NCI-H446 treated with DMSO at 0.1 percent for 48 hours (cell line): ENCODE measurements around the gene GET4.

Source experiments
- DNase-seq: peaks from one replicate; lab custom pipeline; 2025; lab: John Stamatoyannopoulos, UW

Gene GET4, protein sequence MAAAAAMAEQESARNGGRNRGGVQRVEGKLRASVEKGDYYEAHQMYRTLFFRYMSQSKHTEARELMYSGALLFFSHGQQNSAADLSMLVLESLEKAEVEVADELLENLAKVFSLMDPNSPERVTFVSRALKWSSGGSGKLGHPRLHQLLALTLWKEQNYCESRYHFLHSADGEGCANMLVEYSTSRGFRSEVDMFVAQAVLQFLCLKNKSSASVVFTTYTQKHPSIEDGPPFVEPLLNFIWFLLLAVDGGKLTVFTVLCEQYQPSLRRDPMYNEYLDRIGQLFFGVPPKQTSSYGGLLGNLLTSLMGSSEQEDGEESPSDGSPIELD

DNA sequence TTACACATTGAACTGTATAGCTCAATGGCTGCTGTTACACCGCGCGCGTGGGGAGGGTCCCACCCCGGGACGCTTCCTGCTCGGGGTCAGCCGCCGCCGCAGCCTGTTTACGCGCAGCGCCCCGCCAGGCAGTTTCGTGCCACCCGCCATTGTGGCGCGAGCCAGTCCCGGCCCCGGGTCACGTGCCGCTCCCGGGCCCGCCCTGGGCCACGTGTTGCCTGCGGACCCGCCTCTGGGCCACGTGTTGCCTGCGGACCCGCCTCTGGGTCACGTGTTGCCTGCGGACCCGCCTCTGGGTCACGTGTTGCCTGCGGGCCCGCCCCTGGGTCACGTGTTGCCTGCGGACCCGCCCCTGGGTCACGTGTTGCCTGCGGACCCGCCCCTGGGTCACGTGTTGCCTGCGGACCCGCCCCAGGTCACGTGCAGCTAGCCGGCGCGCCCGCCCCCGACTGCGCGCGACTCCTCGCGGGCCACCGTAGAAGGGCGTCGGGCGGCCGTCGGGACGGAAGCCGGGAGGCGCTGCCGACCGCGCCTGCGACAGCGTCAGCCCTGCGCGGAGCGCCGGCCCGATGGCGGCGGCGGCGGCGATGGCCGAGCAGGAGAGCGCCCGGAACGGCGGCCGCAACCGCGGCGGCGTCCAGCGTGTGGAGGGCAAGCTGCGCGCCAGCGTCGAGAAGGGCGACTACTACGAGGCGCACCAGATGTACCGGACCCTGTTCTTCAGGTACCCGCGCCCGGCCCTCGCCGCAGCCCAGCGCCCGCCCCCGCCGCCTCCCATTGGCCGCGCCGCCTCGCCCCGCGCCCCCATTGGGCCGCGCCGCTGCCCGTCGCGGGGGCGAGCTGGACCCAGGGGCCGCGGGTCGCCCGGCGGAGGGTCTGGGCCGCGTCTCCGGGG is at the start of gene GET4:
Gene GET4 (plus strand): TSS at position 478 of the 895 bp plus-strand sequence. CDS start 92 bp downstream, at position 570.
- DNase-seq, result peak; percentile 93

DNA sequence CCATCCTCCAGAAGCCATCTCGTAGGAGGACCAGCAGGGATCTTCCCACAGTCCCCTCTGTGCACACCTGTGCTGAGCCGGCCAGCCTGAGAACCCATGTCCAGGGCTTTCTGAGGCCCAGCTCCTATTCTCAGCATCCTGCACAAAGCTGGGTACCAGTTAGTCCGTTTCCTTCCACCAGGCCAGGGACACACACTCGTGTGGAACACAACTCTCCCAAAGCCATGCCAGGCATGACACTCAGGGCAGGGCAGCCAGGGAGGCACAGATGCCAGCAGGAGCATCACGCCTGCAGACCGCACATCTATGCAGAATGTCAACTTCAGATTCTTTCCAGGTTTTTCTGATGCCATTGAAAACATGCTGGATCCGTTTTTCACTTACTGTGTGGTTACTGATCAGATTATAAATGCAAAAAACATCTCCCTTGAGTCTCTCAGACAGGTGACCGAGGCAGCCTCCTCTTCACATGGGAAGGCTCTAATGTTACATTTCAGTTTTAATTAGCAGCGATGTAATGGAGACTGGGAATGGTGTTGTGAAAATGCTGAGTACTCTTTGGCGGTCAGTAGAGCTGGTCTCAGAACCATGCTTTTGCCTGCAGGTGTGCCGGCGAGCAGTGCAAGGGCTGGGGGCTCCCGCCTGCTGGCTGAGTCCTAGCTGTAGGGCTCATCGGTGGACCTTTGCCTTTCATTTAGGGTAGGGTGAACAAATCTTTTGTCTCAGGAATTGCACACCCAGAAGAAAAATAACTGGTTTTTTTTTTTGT is 47.4 kb upstream of the GET4 start:
- DNase-seq, result no peak

- no peak for DNase-seq
These were observed 46.3 kb upstream of the GET4 start for GRCh38 chr7:830069-830468.

DNA sequence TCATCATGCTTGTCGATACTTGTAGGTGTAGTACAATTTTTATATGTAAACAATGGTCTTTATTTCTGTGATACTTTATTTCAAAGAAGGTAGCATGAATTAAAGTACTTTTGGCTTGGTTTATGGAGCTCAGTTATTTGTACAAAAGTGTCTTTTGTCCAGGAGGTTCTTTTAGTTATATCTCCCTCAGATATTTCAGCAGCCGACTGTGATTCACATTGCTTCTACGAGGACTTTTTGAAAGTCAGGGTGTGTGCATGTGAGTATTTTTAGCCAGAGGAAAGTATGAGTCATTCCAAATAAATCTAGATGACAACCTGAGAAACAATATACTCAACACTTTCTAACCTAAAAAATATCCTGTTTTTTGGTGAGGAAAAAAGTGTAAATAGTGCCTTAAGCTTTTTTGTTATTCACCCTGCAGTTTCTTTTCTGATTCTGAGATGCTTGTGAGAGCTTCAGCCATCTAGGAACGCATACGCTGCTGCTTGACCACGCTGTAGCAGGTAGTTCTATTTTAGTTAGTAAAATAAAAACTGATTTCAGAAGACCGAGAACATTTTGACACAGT is 44.7 kb upstream of the GET4 start:
- DNase-seq, result no peak

DNA sequence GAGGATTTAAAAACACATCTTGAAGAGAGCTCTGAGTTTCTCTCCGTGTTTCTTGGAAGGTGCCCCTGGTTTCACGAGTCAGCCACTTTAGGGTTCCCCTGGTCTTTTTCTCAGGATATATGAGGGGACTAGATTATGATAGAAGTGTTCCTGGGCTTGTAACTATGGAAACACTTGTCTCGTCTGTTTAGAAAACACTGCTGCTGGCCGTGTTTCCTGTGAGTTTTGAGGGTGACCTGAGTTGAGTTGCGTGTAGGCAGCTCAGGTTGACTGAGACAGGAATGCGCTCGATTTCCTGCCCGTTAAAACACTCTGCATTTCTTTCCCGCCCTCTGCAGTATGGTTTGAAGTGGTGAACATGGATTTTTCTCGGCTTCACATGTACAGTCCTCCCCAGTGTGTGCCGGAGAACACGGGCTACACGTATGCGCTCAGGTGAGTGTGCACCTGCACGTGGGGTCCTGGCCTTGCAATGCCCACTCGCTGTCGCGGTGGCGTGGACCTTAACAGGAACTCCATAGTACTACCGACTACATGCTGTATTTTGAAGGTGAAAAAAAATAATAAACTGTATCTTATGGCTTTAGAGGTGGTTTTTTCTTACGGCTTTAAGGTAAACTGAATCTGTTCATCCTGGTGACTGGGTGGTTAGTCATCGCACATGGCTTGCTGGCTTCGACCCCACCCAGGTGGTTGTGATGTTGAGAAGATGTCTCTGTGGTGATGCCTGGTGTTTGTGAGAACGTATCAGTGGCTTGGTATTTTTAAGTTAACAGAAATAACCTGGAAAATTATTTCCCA is 44.0 kb upstream of the GET4 start, which contains the start of gene SUN1:
Gene SUN1 (plus strand): TSS at position 310 of the 801 bp plus-strand sequence. CDS start 49 bp downstream, at position 359.
- DNase-seq, result no peak

DNA sequence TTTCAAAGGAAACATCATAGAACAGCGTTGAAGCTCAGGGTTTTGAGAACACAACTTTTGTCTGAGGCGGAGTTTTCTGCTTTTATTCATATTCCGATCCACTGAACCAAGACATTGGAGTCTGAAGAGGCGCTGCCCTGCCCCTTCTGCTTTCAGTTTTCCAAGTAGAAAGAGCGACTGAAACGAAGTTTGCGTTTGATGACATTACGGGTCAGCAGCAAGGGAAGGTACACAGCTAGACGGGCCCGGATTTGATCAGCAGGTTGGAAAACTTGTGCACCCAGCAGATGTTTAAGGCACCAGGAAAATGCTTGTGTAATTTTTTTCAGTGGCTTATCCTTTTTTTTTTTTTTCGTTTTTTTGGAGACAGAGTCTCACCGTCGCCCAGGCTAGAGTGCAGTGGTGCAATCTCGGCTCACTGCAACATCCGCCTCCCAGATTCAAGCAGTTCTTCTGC is 43.4 kb upstream of the GET4 start:
- no peak for DNase-seq

DNA sequence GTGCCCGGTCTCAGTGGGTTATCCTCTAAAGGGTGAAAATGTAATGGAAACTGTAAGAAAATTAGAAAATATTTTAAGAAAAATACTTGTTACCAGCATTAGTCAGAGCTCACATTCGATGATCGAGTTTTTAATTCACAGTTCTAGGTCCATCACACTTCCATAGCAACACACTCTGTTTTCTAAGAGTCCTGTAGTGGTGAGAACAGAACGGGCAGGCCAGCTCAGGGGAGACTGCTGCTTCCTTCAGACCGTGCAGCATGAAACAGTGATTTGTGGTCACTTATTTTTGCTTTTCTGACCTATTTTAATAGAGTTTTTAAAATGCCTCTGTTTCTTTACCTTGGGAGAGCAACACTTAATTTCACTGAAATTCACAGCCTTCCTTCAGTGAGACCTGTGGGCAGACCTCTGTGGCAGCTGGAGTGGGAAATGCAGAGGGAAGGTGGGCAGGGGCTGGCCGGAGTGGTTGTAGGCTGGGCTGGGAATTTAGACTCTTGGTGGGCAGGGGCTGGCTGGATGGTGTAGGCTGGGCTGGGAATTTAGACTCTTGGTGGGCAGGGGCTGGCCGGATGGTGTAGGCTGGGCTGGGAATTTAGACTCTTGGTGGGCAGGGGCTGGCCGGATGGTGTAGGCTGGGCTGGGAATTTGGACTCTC is 42.6 kb upstream of the GET4 start:
- no peak for DNase-seq

- no peak for DNase-seq
These were observed 42.1 kb upstream of the GET4 start for GRCh38 chr7:834277-834676.

DNA sequence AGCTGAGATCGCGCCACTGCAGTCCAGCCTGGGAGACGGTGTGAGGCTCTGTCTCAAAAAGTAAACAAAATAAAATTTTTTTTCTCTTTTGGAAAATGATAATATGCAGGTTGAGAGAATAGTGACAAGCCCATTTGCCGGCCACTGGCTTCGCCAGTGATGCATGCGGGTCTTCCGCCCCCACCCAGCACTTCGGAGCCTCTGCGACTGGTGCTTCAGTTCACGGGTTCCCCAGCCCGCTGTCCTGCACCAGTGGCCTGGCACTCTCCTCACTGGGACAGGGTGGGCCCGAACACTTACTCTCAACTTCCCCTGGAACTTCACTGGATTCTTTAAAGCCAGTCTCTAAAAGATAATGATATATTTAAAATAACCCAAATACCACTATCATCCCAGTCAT is 41.3 kb upstream of the GET4 start:
- no peak for DNase-seq

- peak; percentile 50 for DNase-seq
These were observed 40.6 kb upstream of the GET4 start for GRCh38 chr7:835485-836401.

GRCh38 chr7:836429-836828 is 39.9 kb upstream of the GET4 start:
- DNase-seq, result no peak

- DNase-seq, result no peak
These were observed 39.4 kb upstream of the GET4 start for GRCh38 chr7:837001-837400.

DNA sequence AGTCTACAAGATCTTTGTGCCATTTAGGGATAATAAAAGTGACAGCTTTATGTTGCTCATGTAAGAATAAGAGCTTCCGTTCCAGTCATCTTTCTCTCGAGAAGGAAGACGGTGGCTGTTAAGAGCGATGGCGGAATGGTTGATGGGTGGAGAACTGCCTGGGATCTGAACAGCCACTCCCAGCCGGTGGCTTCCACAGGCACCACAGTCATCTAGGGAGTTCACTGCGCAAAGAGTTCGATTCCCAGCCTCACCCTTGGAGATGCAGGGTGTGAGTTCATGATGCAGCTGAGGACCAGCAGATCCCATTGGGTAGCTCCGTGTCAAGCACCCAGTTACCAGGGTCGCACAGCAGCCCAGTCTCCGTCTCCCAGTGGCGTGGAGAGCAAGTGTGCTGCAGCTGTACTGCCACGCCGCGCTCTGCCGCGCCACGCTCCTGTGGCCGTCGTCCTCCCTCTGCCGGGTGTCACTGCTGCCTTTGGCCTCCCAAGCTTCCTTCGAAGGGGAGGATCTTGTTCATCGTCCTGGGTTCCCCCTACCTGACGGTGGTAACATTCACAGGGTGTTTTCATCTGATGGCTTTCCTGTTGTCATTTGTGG is 36.3 kb upstream of the GET4 start:
- no peak for DNase-seq

DNA sequence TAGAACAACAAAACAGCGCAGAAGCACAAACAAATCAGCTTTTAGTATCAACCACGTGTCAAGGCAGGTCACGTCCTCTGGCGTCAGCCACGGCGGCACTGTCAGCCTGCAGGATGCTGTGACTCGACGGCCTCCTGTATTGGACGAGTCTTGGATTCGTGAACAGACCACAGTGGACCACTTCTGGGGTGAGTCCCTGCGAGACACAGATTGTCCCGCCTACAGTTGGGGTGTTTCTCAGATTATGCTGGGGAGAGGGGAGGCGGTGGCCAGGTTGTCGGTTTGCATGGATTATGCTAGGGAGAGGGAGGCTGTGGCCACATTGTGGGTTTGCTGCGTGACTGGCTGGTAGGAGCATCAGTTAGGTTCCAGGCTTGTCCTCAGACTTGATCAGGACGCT is 34.4 kb upstream of the GET4 start:
- DNase-seq, result no peak

DNA sequence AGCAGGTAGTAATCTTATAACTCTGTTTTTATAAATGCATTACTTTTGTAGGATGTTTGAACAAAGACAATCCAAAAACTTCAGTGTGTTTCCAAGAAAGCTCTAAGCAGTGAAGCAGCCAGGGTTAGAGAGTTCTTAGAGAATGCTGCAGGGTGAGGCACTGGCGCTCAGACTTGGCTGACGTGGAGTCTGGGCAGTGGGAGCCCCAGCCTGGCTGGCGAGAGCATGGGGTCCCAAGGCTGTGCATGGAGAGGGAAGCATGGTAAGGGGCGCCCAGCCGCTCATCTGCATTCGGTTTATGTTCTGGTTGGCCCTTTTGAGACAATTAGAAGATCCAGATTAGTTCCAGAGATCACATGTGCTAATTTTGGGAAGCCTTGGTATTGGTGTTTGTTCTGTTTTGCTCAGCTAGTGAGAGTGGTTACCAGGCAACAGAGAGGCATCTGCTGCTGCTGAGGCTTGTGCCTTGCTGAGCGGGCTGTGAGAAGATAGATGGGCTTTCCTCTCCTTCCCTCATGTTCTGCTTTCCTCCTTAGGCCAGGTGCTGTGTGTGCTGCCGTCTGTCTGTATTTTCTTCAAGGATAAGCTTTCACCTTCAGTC is 33.8 kb upstream of the GET4 start:
- no peak for DNase-seq

DNA sequence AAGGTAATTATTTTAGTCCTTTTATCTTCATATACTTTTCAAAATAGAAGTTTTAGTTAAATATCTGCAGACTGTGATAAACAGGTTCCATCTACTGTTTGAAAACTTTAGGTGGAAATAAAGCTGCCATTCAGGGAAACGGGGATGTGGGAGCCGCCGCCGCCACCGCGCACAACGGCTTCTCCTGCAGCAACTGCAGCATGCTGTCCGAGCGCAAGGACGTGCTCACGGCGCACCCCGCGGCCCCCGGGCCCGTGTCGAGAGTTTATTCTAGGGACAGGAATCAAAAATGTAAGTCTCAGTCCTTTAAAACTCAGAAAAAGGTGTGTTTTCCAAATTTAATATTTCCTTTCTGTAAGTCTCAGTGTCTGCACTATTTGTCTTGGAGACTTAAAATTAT is 33.1 kb upstream of the GET4 start:
- DNase-seq, result no peak

DNA sequence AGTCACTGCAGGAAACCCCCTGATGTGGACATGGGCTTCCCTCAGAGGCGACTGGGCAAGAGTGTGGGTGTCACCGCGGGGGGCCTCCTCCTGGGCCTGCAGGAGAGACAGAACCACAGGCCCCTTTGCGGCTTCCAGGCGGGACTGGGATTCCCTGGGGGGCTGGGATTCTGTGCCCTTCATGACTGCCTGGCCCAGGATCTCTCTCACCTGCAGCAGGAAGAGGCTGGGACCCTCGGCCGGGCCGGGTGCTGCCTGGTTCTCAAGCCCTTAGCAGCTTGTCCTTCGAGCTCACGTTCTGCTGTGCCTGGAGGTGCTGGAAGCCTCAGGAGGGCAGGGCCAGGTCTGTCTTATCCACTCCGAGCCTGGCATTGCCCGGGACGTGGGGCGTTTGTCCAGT is 32.3 kb upstream of the GET4 start:
- no peak for DNase-seq

- DNase-seq, result no peak
These were observed 31.8 kb upstream of the GET4 start for GRCh38 chr7:844514-844913.

DNA sequence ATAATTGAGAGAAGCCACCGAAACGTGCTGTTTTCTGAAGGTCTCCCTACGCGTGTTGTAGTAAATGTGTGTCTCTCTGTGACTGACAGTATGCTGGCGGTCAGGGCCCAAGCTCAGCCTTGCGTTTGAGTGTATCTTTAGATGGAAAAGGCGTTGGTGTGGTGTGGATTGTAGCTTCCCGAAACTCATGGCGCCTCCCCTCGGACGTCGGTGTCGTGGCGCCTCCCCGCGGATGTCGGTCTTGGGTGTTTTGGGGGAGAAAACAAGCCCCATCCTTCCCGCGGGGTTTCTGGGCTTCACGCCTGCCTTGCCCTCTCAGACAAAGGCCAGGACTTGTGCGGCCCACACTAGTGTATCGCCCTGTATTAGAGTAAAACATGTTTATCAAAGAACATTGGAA is 31.3 kb upstream of the GET4 start:
- no peak for DNase-seq
